NCI-H2196 (cell line): ENCODE data around the gene VWC2.

Experiments
- DNase-seq: peaks from one replicate; lab custom pipeline; 2025; ENCODE audit not compliant: unreplicated experiment; lab: John Stamatoyannopoulos, UW

The VWC2 gene

DNA sequence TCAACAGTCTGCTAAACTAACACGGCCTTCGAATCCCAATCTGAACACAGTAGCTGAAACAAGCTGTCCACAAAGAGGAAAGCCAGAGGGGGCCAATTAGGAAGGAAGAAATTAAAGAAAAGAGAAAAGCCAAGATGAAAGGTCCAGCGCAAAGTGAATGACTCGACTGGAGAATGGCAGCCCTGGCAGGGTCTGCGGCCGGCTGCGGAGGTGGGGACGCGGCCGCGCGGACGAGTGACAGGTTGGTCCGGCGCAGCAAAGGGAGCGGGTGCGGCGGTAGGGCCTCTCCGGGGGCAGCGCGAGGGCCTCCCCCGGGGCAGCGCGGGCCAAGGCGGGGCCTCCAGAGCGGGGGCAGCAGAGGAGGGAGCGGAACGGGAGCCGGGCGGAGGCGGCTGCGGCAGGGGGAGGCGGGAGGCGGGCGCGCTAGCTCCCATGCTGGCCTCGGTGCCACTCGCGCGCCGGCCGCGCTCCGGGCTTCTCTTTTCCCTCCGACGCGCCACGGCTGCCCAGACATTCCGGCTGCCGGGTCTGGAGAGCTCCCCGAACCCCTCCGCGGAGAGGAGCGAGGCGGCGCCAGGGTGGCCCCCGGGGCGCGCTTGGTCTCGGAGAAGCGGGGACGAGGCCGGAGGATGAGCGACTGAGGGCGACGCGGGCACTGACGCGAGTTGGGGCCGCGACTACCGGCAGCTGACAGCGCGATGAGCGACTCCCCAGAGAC, at the start of gene VWC2:
Gene VWC2, plus strand, starts transcription at position 421 of the 718 bp plus-strand sequence. CDS start 1,798 bp downstream, outside the sequence.
- DNase-seq = no peak

DNA sequence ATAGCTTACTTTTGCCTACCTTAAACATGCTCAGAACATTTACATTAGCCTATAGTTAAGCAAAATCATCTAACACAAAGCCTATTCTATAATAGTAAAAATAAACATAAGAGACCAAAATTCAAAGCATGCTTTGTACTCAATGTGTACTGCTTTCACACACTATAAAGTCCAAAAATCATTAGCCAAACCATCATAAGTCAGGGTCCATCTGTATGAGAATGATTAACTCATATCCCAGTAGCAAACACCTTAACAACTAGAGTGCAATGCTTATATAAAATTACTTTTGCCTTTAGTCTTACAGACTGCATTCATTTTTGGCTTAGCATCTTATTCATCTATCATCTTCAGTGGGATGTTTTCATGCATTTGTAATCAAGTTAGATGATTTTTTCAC, 49.4 kb upstream of the VWC2 start:
- no peak for DNase-seq

DNA sequence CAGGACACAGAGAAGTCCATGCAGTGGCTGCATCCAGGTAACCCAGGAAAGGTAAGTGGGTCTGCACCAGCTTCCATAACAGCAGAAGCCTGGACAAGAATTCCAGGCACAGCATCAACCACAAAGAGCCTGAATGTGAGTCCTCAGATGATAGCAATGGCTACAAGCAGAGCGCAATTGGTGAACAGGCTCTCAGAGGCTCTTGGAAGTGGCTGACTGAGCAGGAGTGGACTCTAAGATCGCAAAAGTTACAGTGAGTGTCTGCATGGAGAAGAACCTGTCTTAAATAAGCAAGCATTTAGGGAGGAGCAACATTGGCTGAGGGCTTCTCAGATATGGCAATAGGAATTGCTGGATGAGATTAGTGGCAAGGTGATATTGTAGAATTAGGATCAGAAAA, 41.6 kb upstream of the VWC2 start:
- no peak for DNase-seq

DNA sequence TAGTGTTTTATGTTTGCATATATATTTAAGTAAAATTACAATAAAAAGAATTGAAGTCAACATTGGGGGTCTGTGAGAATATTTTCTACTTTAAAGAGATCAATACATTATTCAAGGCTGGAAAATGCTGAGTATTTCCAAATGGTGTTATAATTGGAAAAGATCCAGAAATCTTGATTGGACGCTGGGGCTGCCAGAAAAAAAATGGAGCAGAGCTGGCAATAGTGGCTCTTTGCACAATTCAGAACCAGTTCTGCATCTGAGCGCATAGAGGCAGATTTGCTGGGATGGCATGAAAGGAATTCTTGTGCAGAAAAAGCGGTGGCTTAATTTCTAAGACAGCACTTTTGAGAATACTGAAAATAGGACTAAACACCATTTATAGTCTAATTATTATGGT, 10.8 kb upstream of the VWC2 start:
- no peak for DNase-seq

DNA sequence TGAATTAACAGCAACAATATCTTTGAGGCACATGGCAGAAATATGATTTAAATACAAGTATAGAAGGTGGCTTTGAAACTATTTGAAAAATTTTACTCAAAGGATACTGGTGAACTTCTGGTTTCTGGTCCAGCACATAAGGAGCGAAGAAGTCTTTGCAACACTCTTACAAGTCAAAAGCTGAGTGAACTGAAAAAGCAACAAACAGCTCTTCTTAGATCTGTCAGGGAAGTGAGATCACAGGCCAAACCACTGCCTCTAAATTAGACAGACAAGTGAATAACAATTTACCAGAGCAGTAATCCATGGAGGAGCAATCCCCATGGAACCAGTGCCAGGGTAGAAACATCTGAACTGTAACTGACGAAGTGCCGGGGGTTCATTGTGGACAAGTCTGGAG, 9.6 kb upstream of the VWC2 start:
- no peak for DNase-seq

DNA sequence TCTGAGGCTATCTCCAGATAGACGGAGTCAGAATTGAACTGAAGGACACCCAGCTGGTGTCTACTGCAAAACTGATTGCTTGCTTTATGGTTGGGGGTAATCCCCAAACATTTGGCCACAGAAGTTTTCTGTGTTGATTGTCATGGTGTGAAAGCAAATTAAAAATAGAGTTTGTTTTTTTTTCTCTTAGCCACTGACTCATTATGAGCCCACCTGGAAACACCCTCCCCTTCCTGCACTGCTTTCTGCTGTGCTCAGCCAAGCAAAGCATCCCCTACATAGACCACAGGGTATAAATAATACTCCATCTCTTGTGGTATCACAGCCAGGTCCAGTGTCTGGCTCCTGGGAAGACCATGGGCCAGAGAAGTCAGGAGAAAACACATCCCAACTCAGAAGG, 6.5 kb upstream of the VWC2 start:
- DNase-seq = no peak

DNA sequence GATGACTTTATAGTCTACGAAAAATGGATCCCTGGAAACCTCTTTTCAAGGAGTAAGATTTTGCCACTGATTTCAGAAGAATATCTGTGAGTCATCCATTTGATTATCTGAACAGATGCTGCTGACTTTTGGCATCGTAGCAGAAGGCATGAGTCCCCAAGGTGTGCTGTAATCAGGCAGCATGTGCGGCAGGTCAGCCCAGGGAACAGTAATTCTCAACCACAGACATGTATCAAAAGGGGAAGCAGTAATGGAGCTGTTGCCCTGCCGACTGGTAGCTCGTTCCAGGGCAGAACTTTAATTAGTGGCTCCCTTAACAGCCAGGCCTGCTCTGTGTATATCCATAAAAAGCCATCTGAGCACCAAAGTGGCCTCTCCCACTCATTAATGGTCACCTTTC, 5.7 kb upstream of the VWC2 start:
- no peak for DNase-seq

DNA sequence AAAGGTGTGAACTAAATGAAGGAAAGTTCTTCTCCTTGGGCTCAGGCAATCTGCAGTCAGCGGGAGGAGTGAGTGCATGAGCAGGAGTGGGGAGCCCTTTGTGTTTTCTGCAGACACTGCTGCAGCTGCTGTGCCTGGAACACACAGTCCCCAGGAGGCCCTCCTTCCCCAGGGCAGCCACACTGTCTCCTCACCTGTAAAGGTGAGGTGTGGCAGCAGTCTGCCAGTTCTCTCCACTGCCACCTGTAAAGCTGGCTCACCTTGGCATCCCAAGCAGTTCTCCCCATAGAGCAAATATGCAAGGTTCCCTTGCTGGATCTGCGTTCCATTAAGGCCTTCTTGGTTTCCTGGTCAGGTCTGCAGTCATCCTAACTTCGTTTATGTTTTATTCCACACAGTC, 5.2 kb upstream of the VWC2 start:
- DNase-seq = no peak

DNA sequence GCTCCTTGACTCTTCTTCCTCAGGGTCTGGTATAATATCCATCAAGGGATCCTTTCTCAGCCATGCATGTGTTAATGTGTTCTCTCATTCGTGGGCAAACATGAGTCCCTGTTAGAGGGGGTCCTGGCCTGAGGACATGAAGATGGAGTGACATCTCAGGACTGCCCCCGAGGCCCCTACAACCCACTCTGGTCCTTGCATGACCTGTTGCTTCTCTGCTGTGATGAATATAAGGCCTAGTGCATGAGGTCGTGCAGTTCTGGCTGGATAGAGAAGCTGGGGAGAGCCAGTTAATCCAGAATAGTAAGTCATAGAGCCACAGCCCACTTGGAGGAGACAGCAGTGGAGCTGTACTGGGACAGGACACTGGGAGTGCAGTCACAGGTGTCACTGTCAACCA, 4.6 kb upstream of the VWC2 start:
- no peak for DNase-seq

DNA sequence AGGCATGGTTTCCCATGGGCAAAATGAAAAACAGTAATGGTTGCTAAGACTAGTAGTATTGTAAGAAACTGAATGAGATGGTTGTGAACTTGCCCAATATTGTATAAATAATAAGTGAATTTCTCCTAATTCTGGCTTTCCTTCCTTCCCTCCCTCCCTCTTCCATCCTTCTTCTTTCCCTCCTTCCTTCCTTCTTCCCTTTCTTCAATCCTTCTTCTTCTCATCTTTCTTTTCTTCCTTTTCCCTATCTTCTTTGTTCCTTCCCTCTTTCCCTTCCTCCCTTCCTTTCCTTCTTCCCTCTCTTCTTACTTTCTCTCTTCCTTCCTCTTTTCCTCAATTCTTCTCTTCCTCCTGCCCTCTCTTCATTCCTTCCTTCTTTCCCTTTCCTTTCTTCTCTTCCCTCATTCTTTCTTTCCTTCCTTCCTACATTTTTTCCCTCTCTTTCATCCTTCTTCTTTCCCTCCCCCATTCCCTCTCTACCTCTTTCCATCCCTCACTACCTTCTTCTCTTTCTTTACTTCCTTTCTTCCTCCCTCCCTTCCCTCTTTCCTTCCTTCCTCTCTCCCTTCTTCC, 4.1 kb upstream of the VWC2 start:
- DNase-seq = no peak

DNA sequence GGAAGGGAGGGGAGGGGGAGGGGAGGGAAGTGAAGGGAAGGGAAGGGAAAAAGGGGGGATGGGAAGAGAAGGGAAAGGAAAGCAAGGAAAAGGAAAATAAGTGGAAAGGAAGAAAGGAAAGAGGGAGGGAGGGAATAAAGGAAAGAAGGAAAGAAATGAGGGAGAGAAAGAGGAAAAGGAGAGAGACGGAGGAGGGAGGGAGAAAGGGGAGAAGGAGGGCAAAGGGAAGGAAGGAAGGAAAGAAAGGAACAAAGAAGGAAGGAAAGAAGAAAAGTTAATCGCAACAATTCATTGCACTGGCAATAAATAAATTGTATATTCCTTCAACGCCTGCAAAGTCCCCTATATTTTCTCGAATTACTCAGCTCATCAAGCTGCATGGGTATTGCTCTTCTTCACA, 2.6 kb upstream of the VWC2 start:
- no peak for DNase-seq

DNA sequence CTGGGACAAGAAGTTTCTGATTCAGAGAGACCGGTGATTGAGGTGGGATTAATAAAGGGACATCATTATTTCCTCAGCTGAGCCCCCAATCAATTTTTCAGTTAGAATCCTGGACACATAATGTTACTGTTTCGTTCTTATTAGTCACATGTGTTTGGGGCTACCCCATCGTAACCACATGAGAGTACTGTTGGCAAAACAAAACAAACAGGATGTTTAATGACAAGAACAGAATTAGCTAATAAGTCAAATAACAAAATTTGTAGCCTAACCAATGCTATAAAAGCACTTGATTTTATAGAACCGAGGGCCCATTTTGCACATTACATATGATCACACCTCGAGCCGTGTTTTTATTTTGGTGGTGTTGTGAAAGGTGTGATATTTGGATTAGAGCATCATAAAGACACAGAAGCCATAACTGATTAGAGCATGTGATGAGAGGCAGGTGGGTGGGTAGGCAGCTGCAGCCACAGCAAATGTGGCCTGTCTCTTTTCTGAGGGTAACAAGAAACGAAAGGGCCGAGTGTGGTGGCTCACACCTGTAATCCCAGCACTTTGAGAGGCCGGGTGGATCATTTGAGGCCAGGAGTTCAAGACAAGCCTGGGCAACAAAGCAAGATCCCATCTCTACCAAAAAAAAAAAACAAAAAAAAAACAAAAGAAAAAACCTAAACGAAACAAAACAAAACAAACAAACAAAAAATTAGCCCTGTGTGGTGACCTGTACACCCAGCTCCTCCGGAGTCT, 1.8 kb upstream of the VWC2 start:
- DNase-seq = no peak

DNA sequence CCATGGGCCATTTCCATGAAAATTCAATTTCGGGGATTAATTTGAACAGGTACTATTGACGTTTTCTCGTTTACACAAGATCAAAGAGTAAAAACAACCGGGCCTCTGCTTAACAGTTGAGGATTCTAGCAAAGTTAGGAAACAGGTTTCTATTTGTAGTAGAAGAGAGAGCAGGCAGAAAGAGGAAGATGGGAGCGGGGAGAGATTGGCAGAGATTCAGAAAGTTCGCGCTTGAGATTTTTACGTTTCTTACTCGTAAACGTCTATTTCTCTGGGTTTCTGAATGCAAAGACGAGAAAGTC, 571 bp upstream of the VWC2 start:
- DNase-seq = no peak

DNA sequence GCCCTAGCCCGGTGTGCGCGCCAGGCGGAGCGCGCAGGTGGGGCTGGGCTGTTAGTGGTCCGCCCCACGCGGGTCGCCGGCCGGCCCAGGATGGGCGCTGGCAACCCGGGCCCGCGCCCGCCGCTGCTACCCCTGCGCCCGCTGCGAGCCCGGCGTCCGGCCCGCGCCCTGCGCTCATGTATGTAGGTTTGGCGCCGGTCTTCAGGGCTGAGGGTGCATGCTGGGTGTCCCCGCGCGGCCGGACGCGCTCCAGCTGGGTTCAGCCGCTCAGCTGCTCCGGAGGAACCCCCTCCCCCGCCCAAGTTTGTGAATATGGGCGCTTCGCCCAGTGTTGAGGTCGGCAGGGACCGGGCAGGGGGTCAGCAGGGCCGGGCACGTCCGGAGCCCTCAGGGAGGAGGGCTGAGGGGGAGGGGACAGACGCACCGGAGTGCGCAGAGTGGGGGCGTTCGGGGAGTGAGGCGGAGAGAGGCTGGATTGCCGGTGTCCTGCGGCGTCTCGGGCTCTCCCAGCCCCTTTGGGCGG, 559 bp downstream of the VWC2 start:
- DNase-seq = no peak

DNA sequence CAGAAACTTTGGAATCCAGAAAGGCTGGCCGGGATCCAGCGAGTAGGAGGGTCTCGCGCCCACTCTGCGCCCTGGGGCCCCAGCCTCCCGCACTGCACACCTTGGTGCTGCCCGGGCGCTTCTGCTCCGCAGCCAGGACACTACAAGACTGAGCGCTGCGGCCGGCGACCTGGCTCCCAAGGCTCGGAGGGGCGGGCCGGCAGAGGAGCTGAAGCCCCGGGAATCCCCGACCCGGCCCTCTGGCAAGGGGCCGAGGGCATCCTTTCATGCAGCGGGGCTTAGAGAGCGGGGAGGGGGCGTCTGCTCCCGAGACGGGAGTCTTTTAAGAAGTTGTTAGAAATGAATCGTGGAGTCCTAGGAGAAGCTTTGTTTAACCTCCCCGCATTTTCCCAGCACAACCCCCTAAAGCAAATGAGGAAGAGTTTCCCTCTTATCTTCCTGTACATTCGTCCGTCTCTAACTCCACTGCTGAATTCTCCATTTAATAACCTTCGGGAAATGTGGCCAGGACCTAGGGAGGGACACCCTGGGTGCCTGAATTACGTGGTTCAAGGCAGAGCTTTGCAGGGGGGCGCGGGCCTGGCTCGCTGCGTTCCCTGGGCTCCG, 1.1 kb downstream of the VWC2 start:
- DNase-seq = no peak

DNA sequence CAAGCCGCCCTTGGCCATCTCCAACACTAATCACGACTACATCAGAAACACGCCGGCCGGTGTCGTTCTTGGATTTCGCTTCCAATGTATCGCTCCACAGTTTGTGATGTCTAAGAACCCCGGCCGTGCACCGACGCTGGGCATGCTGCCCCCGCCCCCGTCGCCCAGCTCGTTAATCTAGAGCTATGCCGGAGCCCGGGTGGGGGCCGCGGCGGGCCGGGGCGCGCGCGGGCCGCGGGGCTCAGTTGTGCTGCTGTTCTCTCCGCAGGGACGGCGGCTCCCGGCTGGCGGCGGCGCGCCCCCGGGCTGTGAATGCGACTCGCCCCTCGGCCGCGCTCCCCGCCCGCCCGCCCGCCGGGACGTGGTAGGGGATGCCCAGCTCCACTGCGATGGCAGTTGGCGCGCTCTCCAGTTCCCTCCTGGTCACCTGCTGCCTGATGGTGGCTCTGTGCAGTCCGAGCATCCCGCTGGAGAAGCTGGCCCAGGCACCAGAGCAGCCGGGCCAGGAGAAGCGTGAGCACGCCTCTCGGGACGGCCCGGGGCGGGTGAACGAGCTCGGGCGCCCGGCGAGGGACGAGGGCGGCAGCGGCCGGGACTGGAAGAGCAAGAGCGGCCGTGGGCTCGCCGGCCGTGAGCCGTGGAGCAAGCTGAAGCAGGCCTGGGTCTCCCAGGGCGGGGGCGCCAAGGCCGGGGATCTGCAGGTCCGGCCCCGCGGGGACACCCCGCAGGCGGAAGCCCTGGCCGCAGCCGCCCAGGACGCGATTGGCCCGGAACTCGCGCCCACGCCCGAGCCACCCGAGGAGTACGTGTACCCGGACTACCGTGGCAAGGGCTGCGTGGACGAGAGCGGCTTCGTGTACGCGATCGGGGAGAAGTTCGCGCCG, 1.9 kb downstream of the VWC2 start:
- DNase-seq = no peak

DNA sequence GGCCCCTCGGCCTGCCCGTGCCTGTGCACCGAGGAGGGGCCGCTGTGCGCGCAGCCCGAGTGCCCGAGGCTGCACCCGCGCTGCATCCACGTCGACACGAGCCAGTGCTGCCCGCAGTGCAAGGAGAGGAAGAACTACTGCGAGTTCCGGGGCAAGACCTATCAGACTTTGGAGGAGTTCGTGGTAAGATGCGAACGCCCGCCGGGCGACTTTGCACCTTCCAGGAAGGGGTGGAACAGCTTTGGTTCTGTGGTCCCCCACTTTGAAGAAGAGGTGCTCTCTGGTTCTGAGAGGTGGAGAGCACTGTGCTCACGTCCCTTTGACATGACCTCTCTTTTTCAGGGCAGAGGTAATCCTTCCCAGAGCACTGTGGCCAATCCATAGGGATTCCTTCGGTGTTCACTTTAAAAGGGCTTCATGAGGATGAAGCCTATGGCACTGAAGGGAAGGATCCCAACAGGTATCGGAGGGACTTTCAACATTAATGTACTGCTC, 2.6 kb downstream of the VWC2 start:
- DNase-seq = no peak

DNA sequence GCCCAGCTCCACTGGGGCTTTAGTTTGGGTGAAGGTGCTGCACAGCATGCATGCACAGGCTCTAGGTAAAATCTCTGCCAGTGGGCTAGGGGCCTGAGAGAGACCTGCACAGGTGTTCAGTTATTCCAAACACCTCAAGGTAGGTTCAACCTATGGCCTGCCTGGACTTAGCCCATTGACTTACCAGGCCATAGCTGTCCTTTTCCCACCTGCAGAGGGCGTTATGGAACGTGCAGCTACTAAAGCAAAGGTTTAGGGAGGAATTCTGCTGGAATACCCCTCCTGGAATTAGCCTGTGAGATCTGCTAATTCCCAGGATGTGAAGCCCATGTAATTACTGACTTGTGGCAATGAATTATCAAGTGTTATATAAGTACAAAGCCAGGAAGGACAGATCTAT, 3.6 kb downstream of the VWC2 start:
- DNase-seq = no peak

DNA sequence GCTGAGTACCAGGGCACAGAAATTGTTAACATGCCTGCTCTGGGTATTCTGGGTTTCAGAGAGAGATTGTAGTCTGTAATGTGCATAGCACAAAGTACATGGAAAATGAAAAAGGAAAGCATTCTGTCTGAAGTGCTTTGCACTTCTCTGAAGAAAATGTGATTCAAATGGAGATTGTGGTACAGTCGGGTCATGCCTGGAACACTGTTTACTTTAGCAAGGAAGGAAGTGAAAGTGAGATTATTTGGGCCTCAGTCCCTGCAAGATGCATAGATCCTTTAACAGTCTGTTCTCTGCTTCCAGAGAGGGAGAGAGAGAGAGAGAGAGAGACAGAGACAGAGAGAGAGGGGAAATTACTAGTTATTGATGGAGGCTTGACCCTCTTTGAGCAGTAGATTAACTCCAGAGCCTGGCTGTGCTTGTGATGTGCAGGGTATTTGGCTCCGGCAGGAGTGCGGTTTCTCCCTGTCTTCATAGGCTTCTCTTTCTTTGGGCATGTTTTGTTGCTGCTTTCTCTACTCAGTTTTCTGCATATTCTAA, 5.4 kb downstream of the VWC2 start:
- DNase-seq = no peak

DNA sequence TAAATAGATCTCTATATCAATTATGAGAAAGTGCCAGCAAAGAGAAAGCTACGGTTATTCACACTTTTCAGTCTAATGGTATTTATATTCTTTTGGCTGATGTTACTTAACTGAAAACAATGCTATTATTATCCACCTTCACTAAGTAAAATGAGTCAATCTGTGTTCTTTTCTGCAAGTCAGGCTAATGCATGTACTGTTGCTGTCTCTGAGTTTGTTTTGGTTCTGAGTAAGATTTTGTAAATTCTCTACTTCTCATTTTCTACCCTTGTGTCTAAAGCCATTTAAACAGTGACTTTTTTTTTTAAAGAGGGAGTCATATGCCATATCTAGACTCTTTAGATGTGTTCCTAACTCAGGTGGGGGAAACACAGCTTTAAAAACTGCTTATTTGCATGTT, 7.5 kb downstream of the VWC2 start:
- no peak for DNase-seq

DNA sequence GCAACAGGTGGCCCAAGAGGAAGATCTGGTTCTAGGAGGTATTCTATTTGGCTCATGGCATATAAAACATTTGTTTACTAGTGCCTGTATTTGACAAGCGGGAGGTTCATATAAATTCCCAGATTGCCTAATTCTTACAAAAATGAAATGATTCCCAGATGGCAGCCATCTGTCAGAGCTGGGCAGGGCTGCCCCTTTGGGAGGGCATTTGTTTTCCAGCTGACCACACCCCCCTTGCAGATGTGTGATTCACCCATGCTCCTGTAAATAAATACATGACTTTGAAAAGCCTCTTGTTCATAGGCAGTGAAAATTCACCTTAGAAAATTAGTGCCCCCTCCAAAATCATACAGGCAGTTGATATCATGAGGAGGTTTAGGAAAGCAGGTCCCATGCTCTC, 8.6 kb downstream of the VWC2 start:
- DNase-seq = no peak
